Vagina (tissue), 2 donors: ENCODE measurements around the gene CACNA1I. TPM values are rescaled to one million over a fixed set of nuclear protein-coding genes. Genes with fewer than 3 reads are reported as not detected.

Experiments
- DNase-seq, 2 donors: peaks; one replicate each; pipeline ENCODE4 v3.0.0-alpha.2; 2017; ENCODE audit errors: extremely low spot score in 2 of 2
- H3K27ac ChIP-seq: fragments of 200-600 bp; sonication (generic); one replicate; pipeline ENCODE4 v1.5.1; 2019
- H3K27me3 ChIP-seq: fragments of 200-600 bp; sonication (generic); one replicate; pipeline ENCODE4 v1.5.1; 2019
- H3K36me3 ChIP-seq, 2 donors: fragments of 200-600 bp; sonication (generic); one replicate each; pipeline ENCODE4 v1.5.1; 2017 to 2019
- H3K4me1 ChIP-seq: fragments of 200-600 bp; sonication (generic); one replicate; pipeline ENCODE4 v1.5.1; 2019
- H3K4me3 ChIP-seq, 2 donors: fragments of 200-600 bp; sonication (generic); 1 replicate in 1 of 2; 2 replicates in 1 of 2; pipeline ENCODE4 v1.5.1; 2016 to 2019
- H3K9me3 ChIP-seq: fragments of 200-600 bp; sonication (generic); one replicate; pipeline ENCODE4 v1.5.1; 2019
- POLR2A ChIP-seq, 2 donors: fragments of 450-650 bp; IDR thresholded peaks; one replicate each; pipeline ENCODE4 v1.6.1; 2017; ENCODE audit warnings: antibody characterized with exemption in 2 of 2, mild to moderate bottlenecking in 2 of 2, moderate library complexity in 2 of 2
- POLR2AphosphoS5 ChIP-seq, 2 donors: sonication (generic); formaldehyde crosslinking; IDR thresholded peaks; one replicate each; pipeline ENCODE4 v1.9.0; 2017; ENCODE audit warnings: antibody characterized with exemption in 2 of 2, mild to moderate bottlenecking in 2 of 2, low read depth in 1 of 2; ENCODE audit not compliant: insufficient read depth in 1 of 2
- intact Hi-C: fragments of 100-400 bp; cut with DNase I; formaldehyde crosslinking; loops from one replicate; pipeline ENCODE4 v1.15.1; 2023
- total RNA-seq: library from RNA; depleted of rRNA; stranded (reverse); fragments of >200 nt; gene quantifications from one replicate; pipeline ENCODE4 v1.2.3, GENCODE V29; 2016
- TF ChIP-seq, protein P1 (sequence below), 3 experiments: fragments of 450-650 bp in 2 of 3; fragments of 200-600 bp in 1 of 3; sonication (generic) in 1 of 3; IDR thresholded peaks; one replicate each; pipeline ENCODE4 v1.5.1; 2017 to 2019; ENCODE audit warnings: antibody characterized with exemption in 3 of 3, mild to moderate bottlenecking in 2 of 3, moderate library complexity in 2 of 3

The CACNA1I gene
- total RNA-seq, 1 donor from 2014 or later: 1.2 TPM

DNA sequence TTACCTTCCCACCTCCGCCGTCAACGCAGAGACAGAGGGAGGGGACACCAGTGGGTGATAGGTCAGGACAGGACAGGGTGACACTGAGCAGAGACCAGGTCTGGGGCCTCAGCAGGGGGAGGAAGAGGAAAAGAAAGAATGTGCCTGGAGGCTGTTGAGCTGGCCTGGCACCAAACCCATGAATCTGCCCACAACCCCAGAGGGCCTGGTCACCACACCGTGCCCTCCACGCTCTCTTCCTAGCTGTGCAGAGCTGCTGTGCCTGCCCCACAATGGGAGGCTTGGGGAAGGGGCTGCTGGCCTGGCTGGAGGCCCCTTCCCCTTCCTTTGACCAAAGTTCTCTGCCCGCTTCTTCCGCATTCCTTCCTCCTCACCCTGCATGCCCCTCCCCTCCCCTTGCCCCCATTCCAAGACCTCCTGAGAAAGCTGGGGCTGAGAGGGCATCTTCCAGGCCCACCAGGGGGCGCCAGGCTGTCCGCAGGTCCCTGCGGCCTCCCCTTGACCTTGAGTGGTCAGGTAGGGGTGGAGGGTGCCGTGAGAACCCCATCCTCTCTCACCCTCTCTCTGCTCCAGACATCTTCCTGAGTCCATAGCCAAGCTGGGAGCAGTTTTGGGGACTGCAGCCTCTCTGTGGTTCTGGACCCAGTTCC is 11.0 kb upstream of the CACNA1I start:
- Histone ChIP-seq H3K27me3 (peaks cover 15% of the 10 kb centered on the region), H3K4me3 (no peak overlapping the region), H3K9me3 (no peaks in the 10 kb centered on the region), H3K36me3 (no peaks in the 10 kb centered on the region), H3K27ac (no peak overlapping the region), H3K4me1 (peaks cover 14% of the 10 kb centered on the region)
- TF ChIP-seq POLR2AphosphoS5 (IDR thresholded peaks at IDR 0.05; ENCODE audit: insufficient read depth in 1 of 2, low read depth in 1 of 2): no peak
- TF ChIP-seq, protein P1, sequence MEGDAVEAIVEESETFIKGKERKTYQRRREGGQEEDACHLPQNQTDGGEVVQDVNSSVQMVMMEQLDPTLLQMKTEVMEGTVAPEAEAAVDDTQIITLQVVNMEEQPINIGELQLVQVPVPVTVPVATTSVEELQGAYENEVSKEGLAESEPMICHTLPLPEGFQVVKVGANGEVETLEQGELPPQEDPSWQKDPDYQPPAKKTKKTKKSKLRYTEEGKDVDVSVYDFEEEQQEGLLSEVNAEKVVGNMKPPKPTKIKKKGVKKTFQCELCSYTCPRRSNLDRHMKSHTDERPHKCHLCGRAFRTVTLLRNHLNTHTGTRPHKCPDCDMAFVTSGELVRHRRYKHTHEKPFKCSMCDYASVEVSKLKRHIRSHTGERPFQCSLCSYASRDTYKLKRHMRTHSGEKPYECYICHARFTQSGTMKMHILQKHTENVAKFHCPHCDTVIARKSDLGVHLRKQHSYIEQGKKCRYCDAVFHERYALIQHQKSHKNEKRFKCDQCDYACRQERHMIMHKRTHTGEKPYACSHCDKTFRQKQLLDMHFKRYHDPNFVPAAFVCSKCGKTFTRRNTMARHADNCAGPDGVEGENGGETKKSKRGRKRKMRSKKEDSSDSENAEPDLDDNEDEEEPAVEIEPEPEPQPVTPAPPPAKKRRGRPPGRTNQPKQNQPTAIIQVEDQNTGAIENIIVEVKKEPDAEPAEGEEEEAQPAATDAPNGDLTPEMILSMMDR (IDR thresholded peaks at IDR 0.05): no peak
- TF ChIP-seq POLR2A (IDR thresholded peaks at IDR 0.05): no peak
- intact Hi-C loops: no loop called here
- no peak for DNase-seq

DNA sequence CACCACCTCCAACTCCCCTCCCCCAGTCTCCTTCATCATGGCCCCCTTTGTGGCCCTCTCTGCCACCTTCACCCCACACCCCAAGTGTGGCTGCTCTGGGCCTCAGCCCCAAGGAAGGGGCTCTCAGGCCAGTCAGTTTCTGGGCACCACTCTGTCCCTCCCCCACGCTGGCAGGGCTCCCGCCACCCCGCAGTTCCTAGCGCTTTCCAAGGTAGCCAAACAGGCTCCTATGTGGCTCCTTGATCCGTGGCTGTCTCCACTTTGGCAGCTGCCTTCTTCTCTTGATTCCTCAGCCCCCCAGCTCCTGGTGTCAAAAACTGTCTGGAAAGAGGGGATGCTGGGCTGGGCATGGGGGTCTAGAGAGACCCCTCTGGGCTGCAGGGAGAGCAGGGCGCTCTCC is 10.4 kb upstream of the CACNA1I start:
- TF ChIP-seq, protein P1 (IDR thresholded peaks at IDR 0.05): no peak
- TF ChIP-seq POLR2AphosphoS5 (IDR thresholded peaks at IDR 0.05; ENCODE audit: insufficient read depth in 1 of 2, low read depth in 1 of 2): no peak
- no peak for TF ChIP-seq POLR2A (IDR thresholded peaks at IDR 0.05)
- DNase-seq: no peak
- Histone ChIP-seq H3K4me1 (peaks cover 14% of the 10 kb centered on the region), H3K36me3 (no peaks in the 10 kb centered on the region), H3K4me3 (no peak overlapping the region), H3K27ac (no peak overlapping the region), H3K9me3 (no peaks in the 10 kb centered on the region), H3K27me3 (peaks cover 15% of the 10 kb centered on the region)
- intact Hi-C loops: no loop called here

DNA sequence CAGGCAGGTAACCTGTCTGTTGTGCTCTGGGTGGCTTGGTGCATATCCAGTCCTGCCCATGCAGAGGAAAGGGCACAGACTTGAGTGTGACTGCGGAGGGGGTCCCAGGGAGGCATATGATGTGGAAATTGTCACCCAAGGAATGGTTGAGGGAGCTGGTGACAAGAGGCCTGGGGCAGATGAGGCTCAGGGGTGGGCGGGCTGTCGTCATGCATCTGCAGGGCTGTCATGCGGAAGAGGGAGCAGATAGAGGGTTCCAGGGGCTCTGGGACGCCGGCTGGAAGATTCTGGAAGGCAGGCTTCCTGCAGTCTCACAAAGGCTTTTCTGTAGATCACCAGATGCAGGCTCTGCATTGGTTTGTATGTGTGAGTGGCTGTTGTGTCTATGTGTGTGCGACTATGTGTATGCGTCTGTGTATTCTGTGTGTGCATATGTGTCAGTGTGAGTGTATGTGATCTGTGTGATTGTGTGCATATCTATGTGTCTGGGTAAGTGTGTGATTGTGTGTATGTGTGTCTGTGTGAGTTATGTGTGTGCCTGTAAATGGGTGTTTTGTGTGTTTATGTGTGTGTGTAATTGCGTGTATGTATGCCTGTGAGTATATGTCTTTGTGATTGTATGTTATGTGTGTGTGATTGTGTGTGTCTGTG is 7.6 kb upstream of the CACNA1I start:
- no peak for DNase-seq
- H3K9me3 ChIP-seq: no peaks in the 10 kb centered on the region
- peaks cover 6% of the 10 kb centered on the region for H3K4me1 ChIP-seq
- intact Hi-C loops: no loop called here
- H3K36me3 ChIP-seq: no peaks in the 10 kb centered on the region
- TF ChIP-seq POLR2AphosphoS5 (IDR thresholded peaks at IDR 0.05; ENCODE audit: insufficient read depth in 1 of 2, low read depth in 1 of 2) (no peak), POLR2A (IDR thresholded peaks at IDR 0.05) (no peak)
- TF ChIP-seq, protein P1 (IDR thresholded peaks at IDR 0.05): no peak
- no peak overlapping the region for H3K4me3 ChIP-seq
- no peak overlapping the region for H3K27ac ChIP-seq
- H3K27me3 ChIP-seq: peaks cover 8% of the 10 kb centered on the region

DNA sequence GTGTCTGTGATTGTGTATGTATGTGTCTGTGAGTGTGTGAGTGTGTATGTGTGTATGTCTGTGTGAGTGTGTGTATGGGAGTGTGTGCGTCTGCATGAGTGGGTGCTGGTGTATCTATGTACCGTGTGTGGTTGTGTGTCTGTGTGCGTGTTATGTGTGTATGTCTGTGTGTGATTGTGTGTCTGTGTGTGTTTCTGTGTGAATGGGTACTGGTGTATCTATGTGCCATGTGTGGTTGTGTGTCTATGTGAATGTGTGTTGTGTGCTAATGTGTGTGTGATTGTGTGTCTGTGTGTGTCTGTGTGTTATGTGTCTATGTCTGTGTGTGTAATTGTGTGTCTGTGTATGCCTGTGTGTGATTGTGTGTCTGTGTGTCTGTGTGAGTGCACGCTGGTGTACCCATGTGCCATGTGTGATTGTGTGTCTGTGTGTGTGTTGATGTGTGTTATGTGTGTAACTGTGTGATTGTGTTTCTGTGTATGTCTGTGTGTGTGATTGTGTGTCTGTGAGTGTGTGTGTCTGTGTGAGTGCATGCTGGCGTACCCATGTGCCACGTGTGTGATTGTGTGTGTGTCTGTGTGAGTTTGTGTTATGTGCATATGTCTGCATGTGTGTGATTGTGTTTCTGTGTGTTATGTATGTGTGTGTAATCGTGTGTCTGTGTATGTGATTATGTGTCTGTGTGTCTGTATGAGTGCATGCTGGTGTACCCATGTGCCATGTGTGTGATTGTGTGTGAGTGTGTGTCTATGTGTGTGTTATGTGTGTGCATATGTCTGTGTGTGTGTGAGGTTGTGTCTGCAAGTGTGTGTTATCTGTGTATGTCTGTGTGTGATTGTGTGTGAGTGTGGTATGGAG is 6.8 kb upstream of the CACNA1I start:
- TF ChIP-seq POLR2AphosphoS5 (IDR thresholded peaks at IDR 0.05; ENCODE audit: insufficient read depth in 1 of 2, low read depth in 1 of 2): no peak
- no peak for TF ChIP-seq POLR2A (IDR thresholded peaks at IDR 0.05)
- Histone ChIP-seq H3K27me3 (no peaks in the 10 kb centered on the region), H3K27ac (no peak overlapping the region), H3K4me1 (no peaks in the 10 kb centered on the region), H3K9me3 (no peaks in the 10 kb centered on the region), H3K36me3 (no peaks in the 10 kb centered on the region), H3K4me3 (no peak overlapping the region)
- intact Hi-C loops: no loop called here
- DNase-seq: no peak

DNA sequence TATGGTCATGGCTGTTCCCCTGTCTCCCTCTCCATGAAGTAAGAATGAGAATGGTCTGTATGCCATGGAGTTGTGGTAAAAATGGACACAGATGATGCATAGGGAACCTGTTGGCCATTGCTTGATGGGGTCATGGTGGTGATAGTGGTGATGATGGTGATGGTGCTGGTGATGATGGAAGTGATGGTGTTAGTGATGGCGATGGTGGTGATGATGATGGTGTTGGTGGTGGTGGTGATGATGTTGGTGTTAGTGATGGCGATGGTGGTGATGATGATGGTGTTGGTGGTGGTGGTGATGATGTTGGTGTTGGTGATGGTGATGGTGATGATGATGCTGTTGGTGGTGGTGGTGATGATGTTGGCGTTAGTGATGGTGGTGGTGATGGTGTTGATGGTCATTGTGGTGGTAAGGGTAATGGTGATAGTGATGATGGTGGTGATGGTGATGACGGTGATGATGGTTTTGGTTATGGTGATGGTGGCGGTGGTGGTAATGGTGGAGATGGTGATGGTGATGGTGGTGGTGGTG is 5.1 kb upstream of the CACNA1I start:
- H3K27ac ChIP-seq: no peak overlapping the region
- no peaks in the 10 kb centered on the region for H3K4me1 ChIP-seq
- H3K27me3 ChIP-seq: no peaks in the 10 kb centered on the region
- no peak overlapping the region for H3K4me3 ChIP-seq
- DNase-seq: no peak
- H3K9me3 ChIP-seq: no peaks in the 10 kb centered on the region
- no peaks in the 10 kb centered on the region for H3K36me3 ChIP-seq
- intact Hi-C loops: no loop called here
- TF ChIP-seq, protein P1 (IDR thresholded peaks at IDR 0.05): no peak
- TF ChIP-seq POLR2AphosphoS5 (IDR thresholded peaks at IDR 0.05; ENCODE audit: insufficient read depth in 1 of 2, low read depth in 1 of 2) (no peak), POLR2A (IDR thresholded peaks at IDR 0.05) (no peak)
